ENCODE results near the gene GNA15.
"Not testable (repeated sequence)": the region's sequence is repeated elsewhere in the genome, so short reads cannot be mapped to it uniquely, and the experiment has no call there.

The GNA15 gene

GRCh38 chr19:3190470-3190770 lies 54.6 kb downstream of the GNA15 start:
- Histone ChIP-seq H3F3A (ENCODE audit: insufficient read depth, low read length) (no peaks in the 10 kb centered on the region), H3K4me3 (ENCODE audit: low read depth, low read length, poor library complexity, severe bottlenecking) (no peak overlapping the region), H3K79me2 (ENCODE audit: insufficient read depth, low read length) (peaks cover 36% of the 10 kb centered on the region), H4K20me1 (ENCODE audit: insufficient read depth, low read length) (no peaks in the 10 kb centered on the region), H3K27ac (ENCODE audit: low read depth, low read length, poor library complexity, severe bottlenecking) (no peak overlapping the region), H3K36me3 (ENCODE audit: insufficient read depth, low read length) (peaks cover 33% of the 10 kb centered on the region), H2AFZ (ENCODE audit: low read length) (no peak overlapping the region), H3K27me3 (ENCODE audit: insufficient read depth, low read length) (no peaks in the 10 kb centered on the region), H3K9me3 (ENCODE audit: low read length) (no peaks in the 10 kb centered on the region), H3K9me2 (ENCODE audit: low read depth, low read length) (no peaks in the 10 kb centered on the region), H3K4me1 (ENCODE audit: insufficient read depth, low read length, severe bottlenecking) (peaks cover 17% of the 10 kb centered on the region), H3K9ac (ENCODE audit: low read length) (no peak overlapping the region), H3K4me2 (ENCODE audit: low read length) (no peak overlapping the region)
- no peak for TF ChIP-seq EZH2 (IDR thresholded peaks at IDR 0.05; ENCODE audit: borderline replicate concordance, low read length)
- no peak for TF ChIP-seq CTCF (IDR thresholded peaks at IDR 0.05; ENCODE audit: low read length)

GRCh38 chr19:3190921-3191805 lies 55.3 kb downstream of the GNA15 start:
- H3K79me2 ChIP-seq (ENCODE audit: insufficient read depth, low read length), result peaks cover 33% of the 10 kb centered on the region
- no peaks in the 10 kb centered on the region for H3K27me3 ChIP-seq (ENCODE audit: insufficient read depth, low read length)
- H3K27ac ChIP-seq (ENCODE audit: low read depth, low read length, poor library complexity, severe bottlenecking), result no peak overlapping the region
- H2AFZ ChIP-seq (ENCODE audit: low read length), result no peak overlapping the region
- H3K4me3 ChIP-seq (ENCODE audit: low read depth, low read length, poor library complexity, severe bottlenecking), result no peak overlapping the region
- TF ChIP-seq EZH2 (IDR thresholded peaks at IDR 0.05; ENCODE audit: borderline replicate concordance, low read length), result no peak
- no peak for TF ChIP-seq CTCF (IDR thresholded peaks at IDR 0.05; ENCODE audit: low read length)
- H3F3A ChIP-seq (ENCODE audit: insufficient read depth, low read length), result no peaks in the 10 kb centered on the region
- H3K9me2 ChIP-seq (ENCODE audit: low read depth, low read length), result no peaks in the 10 kb centered on the region
- peaks cover 40% of the 10 kb centered on the region for H3K36me3 ChIP-seq (ENCODE audit: insufficient read depth, low read length)
- H4K20me1 ChIP-seq (ENCODE audit: insufficient read depth, low read length), result no peaks in the 10 kb centered on the region
- no peak overlapping the region for H3K9ac ChIP-seq (ENCODE audit: low read length)
- peaks cover 17% of the 10 kb centered on the region for H3K4me1 ChIP-seq (ENCODE audit: insufficient read depth, low read length, severe bottlenecking)
- no peak overlapping the region for H3K4me2 ChIP-seq (ENCODE audit: low read length)
- H3K9me3 ChIP-seq (ENCODE audit: low read length), result no peaks in the 10 kb centered on the region

GRCh38 chr19:3191806-3192104 lies 55.9 kb downstream of the GNA15 start:
- not testable (repeated sequence) for H3K9me2 ChIP-seq (ENCODE audit: low read depth, low read length); H3K9ac ChIP-seq (ENCODE audit: low read length); H4K20me1 ChIP-seq (ENCODE audit: insufficient read depth, low read length); H3K4me3 ChIP-seq (ENCODE audit: low read depth, low read length, poor library complexity, severe bottlenecking); H3K4me2 ChIP-seq (ENCODE audit: low read length); H3F3A ChIP-seq (ENCODE audit: insufficient read depth, low read length); H3K27me3 ChIP-seq (ENCODE audit: insufficient read depth, low read length); H3K27ac ChIP-seq (ENCODE audit: low read depth, low read length, poor library complexity, severe bottlenecking); H2AFZ ChIP-seq (ENCODE audit: low read length); H3K9me3 ChIP-seq (ENCODE audit: low read length)
- peaks cover 27% of the 10 kb centered on the region for H3K79me2 ChIP-seq (ENCODE audit: insufficient read depth, low read length)
- peaks cover 13% of the 10 kb centered on the region for H3K4me1 ChIP-seq (ENCODE audit: insufficient read depth, low read length, severe bottlenecking)
- H3K36me3 ChIP-seq (ENCODE audit: insufficient read depth, low read length), result peaks cover 46% of the 10 kb centered on the region

GRCh38 chr19:3192228-3192635 lies 56.4 kb downstream of the GNA15 start:
- Histone ChIP-seq H3K27me3 (ENCODE audit: insufficient read depth, low read length) (no peaks in the 10 kb centered on the region), H4K20me1 (ENCODE audit: insufficient read depth, low read length) (no peaks in the 10 kb centered on the region), H3K4me2 (ENCODE audit: low read length) (no peak overlapping the region), H3K4me3 (ENCODE audit: low read depth, low read length, poor library complexity, severe bottlenecking) (no peak overlapping the region), H3K27ac (ENCODE audit: low read depth, low read length, poor library complexity, severe bottlenecking) (no peak overlapping the region), H3K36me3 (ENCODE audit: insufficient read depth, low read length) (peaks cover 50% of the 10 kb centered on the region), H3K9me2 (ENCODE audit: low read depth, low read length) (no peaks in the 10 kb centered on the region), H3K9me3 (ENCODE audit: low read length) (no peaks in the 10 kb centered on the region), H3K79me2 (ENCODE audit: insufficient read depth, low read length) (peaks cover 22% of the 10 kb centered on the region), H3K4me1 (ENCODE audit: insufficient read depth, low read length, severe bottlenecking) (peaks cover 8% of the 10 kb centered on the region), H3F3A (ENCODE audit: insufficient read depth, low read length) (no peaks in the 10 kb centered on the region), H3K9ac (ENCODE audit: low read length) (no peak overlapping the region), H2AFZ (ENCODE audit: low read length) (no peak overlapping the region)
- TF ChIP-seq CTCF (IDR thresholded peaks at IDR 0.05; ENCODE audit: low read length), result no peak
- TF ChIP-seq EZH2 (IDR thresholded peaks at IDR 0.05; ENCODE audit: borderline replicate concordance, low read length), result no peak
